ENCODE results near the gene MSI2.

The MSI2 gene

GRCh38 chr17:57485566-57485865 lies 229.2 kb downstream of the MSI2 start:
- TF ChIP-seq CTCF (IDR thresholded peaks at IDR 0.05; ENCODE audit: control insufficient read depth, extremely low read depth, insufficient read depth): no peak
- H3K4me3 ChIP-seq (ENCODE audit: low read depth, low read length): no peak overlapping the region
- DNase-seq (ENCODE audit: low read depth): no peak

GRCh38 chr17:57485916-57486881 lies 229.9 kb downstream of the MSI2 start:
- DNase-seq (ENCODE audit: low read depth): no peak
- no peak overlapping the region for H3K4me3 ChIP-seq (ENCODE audit: low read depth, low read length)

GRCh38 chr17:57486882-57487301 lies 230.6 kb downstream of the MSI2 start:
- no peak overlapping the region for H3K4me3 ChIP-seq (ENCODE audit: low read depth, low read length)
- no peak for DNase-seq (ENCODE audit: low read depth)
- TF ChIP-seq CTCF (IDR thresholded peaks at IDR 0.05; ENCODE audit: control insufficient read depth, extremely low read depth, insufficient read depth): no peak

More at GRCh38 chr17:57485916-57486881, 229.9 kb downstream of the MSI2 start:
- TF ChIP-seq CTCF (IDR thresholded peaks at IDR 0.05; ENCODE audit: control insufficient read depth, extremely low read depth, insufficient read depth): no peak

- DNase-seq (ENCODE audit: low read depth): no peak
- no peak overlapping the region for H3K4me3 ChIP-seq (ENCODE audit: low read depth, low read length)
- no peak for TF ChIP-seq CTCF (IDR thresholded peaks at IDR 0.05; ENCODE audit: control insufficient read depth, extremely low read depth, insufficient read depth)
Measured at GRCh38 chr17:57487573-57487972, 231.2 kb downstream of the MSI2 start.

GRCh38 chr17:57488856-57489255 lies 232.5 kb downstream of the MSI2 start:
- no peak for TF ChIP-seq CTCF (IDR thresholded peaks at IDR 0.05; ENCODE audit: control insufficient read depth, extremely low read depth, insufficient read depth)
- H3K4me3 ChIP-seq (ENCODE audit: low read depth, low read length): no peak overlapping the region
- no peak for DNase-seq (ENCODE audit: low read depth)

- no peak for DNase-seq (ENCODE audit: low read depth)
Measured at GRCh38 chr17:57489321-57489720, 233.0 kb downstream of the MSI2 start.

More at GRCh38 chr17:57489321-57489720, 233.0 kb downstream of the MSI2 start:
- H3K4me3 ChIP-seq (ENCODE audit: low read depth, low read length): no peak overlapping the region
- TF ChIP-seq CTCF (IDR thresholded peaks at IDR 0.05; ENCODE audit: control insufficient read depth, extremely low read depth, insufficient read depth): no peak

Measured in LNCaP clone FGC (cell line).